ENCODE results near the gene SERPINB2. TPM values are rescaled to one million over a fixed set of nuclear protein-coding genes. Genes with fewer than 3 reads are reported as not detected.
A peak's percentile ranks its signal among the peaks of the same experiment; 100 is the strongest.
"Not testable (repeated sequence)": the region's sequence is repeated elsewhere in the genome, so short reads cannot be mapped to it uniquely, and the experiment has no call there.

SERPINB2 gene
- polyA plus RNA-seq, 1 donor = 0.10 TPM

DNA sequence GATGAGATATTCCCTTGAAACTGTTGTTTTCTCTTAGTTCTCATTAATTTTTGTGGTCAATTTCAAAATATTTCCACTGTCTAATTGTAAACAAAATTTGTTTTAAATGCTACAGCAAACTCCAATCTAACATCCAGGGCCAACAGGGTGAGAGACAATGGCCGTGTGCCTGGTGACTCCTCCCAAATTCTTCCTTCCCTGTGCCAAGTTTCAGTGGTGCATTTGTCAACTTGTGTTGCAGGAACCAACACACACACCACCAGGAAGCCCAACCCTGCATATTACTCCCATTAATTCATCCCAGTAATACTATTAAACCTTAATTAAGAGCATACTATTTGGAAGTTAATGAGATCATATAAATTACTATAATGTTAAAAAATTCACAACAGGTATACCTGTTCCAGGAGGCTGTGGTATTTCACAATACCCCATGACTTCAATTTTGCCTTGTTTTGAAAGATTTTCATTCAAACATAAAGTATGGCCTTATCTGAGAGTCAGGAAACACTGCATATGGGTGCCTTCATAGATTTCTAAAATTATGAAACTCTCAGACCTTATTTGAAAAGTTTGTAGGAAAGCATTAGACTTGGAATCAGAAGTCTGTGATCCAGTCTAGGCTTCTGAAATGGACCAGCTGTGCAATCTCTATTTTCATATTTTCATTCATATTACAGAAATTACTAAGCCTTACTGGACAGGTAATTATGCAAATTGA lies 1.1 kb downstream of the SERPINB2 start:
- no peak for DNase-seq

GRCh38 chr18:63889626-63890025 lies 2.1 kb downstream of the SERPINB2 start:
- no peak for DNase-seq

- DNase-seq = no peak
Measured at GRCh38 chr18:63890237-63890949, 2.9 kb downstream of the SERPINB2 start.

GRCh38 chr18:63890950-63891304 lies 3.4 kb downstream of the SERPINB2 start:
- no peak for DNase-seq

DNA sequence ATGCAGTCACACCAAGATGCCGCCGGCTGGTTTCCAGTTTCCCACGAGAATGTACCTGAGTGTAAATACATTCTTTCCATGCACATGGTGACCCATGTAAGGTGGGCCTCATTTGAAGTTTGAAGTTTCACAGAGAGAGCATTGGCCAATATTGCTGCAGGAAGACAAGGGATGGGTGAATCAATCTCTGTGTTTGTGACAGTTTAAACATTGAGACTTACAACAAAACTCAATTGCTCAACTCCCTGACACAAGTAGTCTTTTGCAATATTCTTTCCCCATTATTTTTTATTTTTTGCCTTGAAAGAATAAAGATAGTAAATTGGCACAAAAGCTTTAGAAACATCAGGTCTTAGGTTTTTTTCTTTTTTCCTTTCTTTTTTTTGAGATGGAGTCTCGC lies 5.1 kb downstream of the SERPINB2 start:
- DNase-seq = no peak

DNA sequence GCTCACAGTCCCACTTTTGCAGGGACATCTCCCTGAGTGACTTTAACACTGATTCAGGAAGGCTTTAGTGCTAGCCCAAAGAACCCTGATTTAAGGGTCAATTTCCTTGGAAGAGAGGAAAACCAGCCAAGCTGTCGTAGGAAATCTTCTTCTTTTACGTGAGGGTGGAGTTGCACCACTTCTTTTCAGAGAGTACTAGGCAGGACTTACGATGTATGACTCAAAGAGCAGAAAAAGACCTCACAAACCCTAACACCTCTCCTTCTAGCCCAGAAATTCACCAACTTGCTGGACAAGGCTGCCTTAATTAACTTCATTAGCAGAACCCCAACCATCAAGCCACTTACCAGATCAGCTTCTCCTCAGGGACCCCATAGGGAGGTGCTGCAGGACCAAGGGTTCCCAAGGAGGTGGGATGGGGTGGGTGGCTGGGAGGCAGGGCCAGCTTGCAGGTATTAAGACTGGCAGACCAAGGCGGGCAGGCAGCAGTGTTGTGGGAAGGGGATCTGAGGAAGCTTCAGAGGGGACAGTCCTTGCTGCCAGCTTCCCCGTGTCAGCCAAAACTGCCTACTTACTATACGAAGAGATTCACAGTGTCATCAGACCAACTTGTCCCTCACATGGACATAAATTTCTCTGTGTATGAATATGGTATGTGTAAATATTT lies 6.7 kb downstream of the SERPINB2 start:
- no peak for DNase-seq

DNA sequence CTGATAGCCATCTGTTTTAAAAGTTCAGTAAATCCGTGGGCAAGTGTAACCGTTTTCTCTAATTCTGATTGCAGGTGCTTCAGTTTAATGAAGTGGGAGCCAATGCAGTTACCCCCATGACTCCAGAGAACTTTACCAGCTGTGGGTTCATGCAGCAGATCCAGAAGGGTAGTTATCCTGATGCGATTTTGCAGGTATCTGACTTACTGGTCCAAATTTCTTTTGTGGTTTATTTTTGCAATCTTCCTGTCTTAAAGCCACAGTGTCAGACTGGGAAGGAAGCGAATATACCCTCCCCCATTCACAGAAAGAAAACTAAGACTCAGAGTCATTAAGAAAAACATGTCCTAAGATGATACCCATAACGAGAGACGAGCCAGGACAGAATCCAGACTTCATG lies 7.7 kb downstream of the SERPINB2 start:
- DNase-seq = no peak

- DNase-seq = no peak
Measured at GRCh38 chr18:63897072-63897471, 9.6 kb downstream of the SERPINB2 start.

- DNase-seq = no peak
Measured at GRCh38 chr18:63899206-63899605, 11.7 kb downstream of the SERPINB2 start.

DNA sequence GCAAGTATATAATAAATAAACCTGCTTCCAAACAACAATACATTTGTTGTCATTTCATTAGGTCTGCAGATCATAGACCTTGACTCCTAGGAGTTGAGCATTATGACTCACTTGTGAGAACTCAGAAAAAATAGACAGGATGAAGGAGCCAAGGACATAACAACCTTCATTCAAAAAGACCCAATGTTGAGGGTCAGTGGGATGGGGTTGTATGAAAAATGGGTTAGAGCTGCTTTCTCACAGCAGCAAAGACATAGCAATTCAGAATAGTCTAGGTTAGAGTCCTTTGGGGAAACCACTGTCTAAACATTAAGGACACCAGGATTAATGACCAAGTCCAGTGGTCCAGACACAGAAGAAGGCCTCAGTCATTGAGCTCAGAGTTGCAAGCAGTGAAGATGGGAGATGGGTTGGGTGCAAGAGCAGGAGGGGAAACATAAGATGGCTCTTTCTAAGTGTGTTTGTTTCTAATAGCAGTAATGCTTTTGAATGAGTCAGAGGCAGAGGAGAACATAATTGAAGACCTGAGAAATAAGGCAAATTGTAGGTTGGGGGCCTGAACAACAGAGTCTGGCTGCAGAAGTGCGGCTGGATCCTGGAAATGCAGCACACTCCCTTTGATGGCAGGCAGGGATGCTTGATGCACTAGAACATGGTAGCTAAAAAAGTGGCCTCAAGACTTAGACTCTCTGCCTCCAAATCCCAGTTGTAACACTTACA lies 16.5 kb downstream of the SERPINB2 start:
- no peak for DNase-seq

GRCh38 chr18:63904694-63905093 lies 17.2 kb downstream of the SERPINB2 start:
- no peak for DNase-seq

- DNase-seq = peak; percentile 5
Measured at GRCh38 chr18:63905361-63905760, 17.9 kb downstream of the SERPINB2 start.

GRCh38 chr18:63906056-63906455 lies 18.6 kb downstream of the SERPINB2 start:
- DNase-seq = no peak

GRCh38 chr18:63907664-63908063 lies 20.2 kb downstream of the SERPINB2 start, which contains the start of gene SERPINB10:
TSS of gene SERPINB10 (plus strand) at chr18:63907958. CDS start at chr18:63915511, 7,553 bp downstream.
- DNase-seq = no peak

GRCh38 chr18:63908858-63909257 lies 21.4 kb downstream of the SERPINB2 start:
- no peak for DNase-seq

- no peak for DNase-seq
Measured at GRCh38 chr18:63909870-63910269, 22.4 kb downstream of the SERPINB2 start.

GRCh38 chr18:63917817-63918216 lies 30.3 kb downstream of the SERPINB2 start:
- DNase-seq = no peak

GRCh38 chr18:63922049-63922448 lies 34.5 kb downstream of the SERPINB2 start:
- no peak for DNase-seq

DNA sequence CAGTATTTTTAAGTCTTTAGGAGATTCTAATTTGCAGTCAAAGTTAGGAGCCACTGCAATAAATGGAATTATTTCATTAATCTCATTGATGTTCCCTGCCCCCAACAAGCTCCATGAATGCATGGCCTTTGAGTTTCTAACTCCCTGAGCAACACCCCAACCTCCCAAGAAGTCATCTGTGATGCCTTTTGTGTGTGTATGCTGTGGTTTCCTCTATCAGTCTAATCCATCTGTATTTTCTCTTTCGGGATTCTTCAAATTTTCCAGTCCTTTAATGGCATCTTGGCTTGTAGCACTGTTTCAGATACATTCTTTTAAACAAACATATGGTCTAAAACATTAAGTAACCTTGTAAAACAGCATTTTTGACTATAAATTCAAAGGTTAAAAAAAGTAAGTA lies 37.0 kb downstream of the SERPINB2 start:
- no peak for DNase-seq

DNA sequence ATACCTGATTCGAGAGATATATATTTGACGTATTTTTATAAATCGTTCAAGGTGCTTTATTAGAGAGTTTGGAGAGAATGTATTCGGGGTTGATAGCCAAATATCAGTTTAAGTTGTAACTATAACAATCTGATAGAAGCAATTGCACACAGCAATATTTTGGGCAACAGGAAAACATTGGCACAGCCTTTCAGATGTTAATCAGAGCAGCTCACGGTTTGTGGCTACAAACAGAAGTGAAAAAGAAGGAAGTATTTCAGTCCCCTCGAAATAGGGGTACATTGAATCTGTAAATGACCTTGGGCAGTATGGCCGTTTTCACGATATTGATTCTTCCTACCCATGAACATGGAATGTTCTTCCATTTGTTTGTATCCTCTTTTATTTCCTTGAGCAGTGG lies 40.8 kb downstream of the SERPINB2 start:
- no peak for DNase-seq

GRCh38 chr18:63929369-63929768 lies 41.9 kb downstream of the SERPINB2 start:
- not testable (repeated sequence) for DNase-seq

DNA sequence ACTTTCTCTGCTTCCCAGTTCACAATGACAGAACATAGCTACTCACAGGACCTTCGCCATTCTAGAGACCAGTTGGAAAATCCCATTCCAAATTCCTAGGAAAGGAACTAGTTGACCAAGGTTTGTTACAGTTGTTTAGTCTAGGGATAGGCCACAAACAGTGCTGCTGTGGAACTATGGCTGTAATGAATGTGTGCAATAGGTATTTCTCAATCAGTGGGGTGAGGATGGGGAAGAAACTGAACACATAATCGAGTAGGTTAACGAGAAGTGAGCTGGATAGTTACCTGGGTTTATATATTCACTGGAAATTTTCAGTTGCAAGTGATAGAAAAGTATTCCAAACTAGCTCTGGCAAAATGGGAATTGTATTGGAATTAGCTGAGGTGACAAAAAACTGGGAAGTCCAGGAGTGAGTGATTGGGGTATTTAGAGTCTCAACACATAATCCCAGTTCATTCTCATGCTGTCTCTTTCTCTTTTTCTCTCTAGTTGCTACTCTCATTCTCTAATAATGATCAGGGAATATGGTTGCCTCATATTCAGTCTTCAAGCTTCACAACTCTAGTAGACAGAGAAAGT lies 43.4 kb downstream of the SERPINB2 start:
- DNase-seq = no peak

Data from left kidney (tissue), 2 donors.